Fibroblast of the aortic adventitia (primary cell): ENCODE results near the gene PIK3R1. TPM values are rescaled to one million over a fixed set of nuclear protein-coding genes. Genes with fewer than 3 reads are reported as not detected.
"Not testable (repeated sequence)": the region's sequence is repeated elsewhere in the genome, so short reads cannot be mapped to it uniquely, and the experiment has no call there.

ENCODE experiments used
- DNase-seq: peaks from one replicate; pipeline ENCODE4 v3.0.0-alpha.2; 2010; ENCODE audit warnings: low read depth
- H3K4me3 ChIP-seq: 2 replicates; pipeline ENCODE4 v1.5.1; 2011; ENCODE audit warnings: low read depth, mild to moderate bottlenecking, control low read depth, low read length, moderate library complexity
- total RNA-seq: library from RNA; depleted of rRNA; stranded (reverse); fragments of >200 nt; gene quantifications from 2 replicates; pipeline ENCODE4 v1.2.3, GENCODE V29; 2012; ENCODE audit warnings: low replicate concordance
- TF ChIP-seq, protein P1 (sequence below): IDR thresholded peaks from 2 replicates; pipeline ENCODE4 v1.5.1; 2011; ENCODE audit warnings: mild to moderate bottlenecking, low read length, control low read depth, inconsistent platforms; ENCODE audit not compliant: insufficient read depth

Gene PIK3R1
- total RNA-seq, 1 donor: 45.1 TPM

GRCh38 chr5:68231414-68232076, 16.0 kb downstream of the PIK3R1 start:
- DNase-seq: no peak
- TF ChIP-seq, protein P1, sequence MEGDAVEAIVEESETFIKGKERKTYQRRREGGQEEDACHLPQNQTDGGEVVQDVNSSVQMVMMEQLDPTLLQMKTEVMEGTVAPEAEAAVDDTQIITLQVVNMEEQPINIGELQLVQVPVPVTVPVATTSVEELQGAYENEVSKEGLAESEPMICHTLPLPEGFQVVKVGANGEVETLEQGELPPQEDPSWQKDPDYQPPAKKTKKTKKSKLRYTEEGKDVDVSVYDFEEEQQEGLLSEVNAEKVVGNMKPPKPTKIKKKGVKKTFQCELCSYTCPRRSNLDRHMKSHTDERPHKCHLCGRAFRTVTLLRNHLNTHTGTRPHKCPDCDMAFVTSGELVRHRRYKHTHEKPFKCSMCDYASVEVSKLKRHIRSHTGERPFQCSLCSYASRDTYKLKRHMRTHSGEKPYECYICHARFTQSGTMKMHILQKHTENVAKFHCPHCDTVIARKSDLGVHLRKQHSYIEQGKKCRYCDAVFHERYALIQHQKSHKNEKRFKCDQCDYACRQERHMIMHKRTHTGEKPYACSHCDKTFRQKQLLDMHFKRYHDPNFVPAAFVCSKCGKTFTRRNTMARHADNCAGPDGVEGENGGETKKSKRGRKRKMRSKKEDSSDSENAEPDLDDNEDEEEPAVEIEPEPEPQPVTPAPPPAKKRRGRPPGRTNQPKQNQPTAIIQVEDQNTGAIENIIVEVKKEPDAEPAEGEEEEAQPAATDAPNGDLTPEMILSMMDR: no peak
- H3K4me3 ChIP-seq: no peak overlapping the region

DNA sequence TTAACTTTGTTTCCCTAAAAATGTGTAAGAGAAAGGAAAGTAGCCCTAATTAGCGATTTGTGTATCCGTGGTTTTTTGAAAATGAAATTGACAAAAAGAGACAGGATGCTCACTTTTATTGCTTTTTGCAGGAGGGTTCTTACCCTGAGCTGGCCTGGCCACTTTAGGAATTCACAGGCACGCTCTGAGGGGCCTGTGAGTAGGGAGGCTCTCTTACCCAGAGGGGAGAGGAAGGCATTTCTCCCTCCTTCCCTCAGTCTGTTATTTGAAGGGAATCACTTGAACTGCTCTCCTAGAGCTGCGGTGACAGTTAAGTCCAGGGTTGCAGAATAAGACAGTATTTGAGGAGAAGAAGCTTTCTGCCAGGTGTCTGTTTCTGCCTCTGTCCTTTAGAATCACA, 16.7 kb downstream of the PIK3R1 start:
- TF ChIP-seq, protein P1: no peak
- no peak overlapping the region for H3K4me3 ChIP-seq
- DNase-seq: no peak

DNA sequence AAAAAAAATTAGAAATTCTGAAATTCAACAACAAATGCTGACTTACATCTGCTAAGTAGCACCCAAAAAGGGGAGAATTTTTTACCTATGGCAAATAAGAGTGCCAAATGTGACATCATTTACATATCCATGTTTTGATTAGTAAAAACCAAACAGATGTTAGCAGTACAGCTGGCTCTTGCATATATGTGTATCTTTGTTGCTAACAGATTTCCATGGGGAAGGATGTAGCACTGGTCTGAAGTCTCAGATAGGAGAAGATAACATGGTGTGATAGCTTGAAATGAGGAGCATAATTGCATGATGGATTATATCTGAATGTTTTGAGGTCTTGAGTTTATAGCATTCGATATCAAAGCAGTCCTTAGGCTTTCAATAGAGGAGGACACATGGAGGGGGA, 17.5 kb downstream of the PIK3R1 start:
- TF ChIP-seq, protein P1: no peak
- H3K4me3 ChIP-seq: no peak overlapping the region
- DNase-seq: no peak

DNA sequence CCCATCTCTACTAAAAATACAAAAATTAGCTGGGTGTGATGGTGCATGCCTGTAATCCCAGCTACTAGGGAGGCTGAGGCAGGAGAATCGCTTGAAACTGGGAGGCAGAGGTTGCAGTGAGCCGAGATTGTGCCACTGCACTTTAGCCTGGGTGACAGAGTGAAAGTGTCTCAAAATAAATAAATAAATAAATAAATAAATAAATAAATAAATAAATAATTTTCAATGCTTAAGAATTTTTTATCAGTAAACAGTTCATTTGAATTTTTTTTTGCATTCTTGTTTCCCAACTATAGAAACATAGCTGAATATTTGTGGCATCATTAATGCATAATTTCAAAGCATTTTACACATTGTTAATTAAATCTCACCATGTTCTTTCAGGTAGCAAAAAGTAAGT, 19.7 kb downstream of the PIK3R1 start:
- not testable (repeated sequence) for DNase-seq, H3K4me3 ChIP-seq

- TF ChIP-seq, protein P1: no peak
- DNase-seq: no peak
- H3K4me3 ChIP-seq: no peak overlapping the region
These were observed 22.2 kb downstream of the PIK3R1 start for GRCh38 chr5:68237715-68238114.

- TF ChIP-seq, protein P1: no peak
- H3K4me3 ChIP-seq: peak overlapping the region; percentile 2
- DNase-seq: peak; percentile 80
These were observed 23.9 kb downstream of the PIK3R1 start for GRCh38 chr5:68239487-68239886.

- DNase-seq: no peak
These were observed 24.6 kb downstream of the PIK3R1 start for GRCh38 chr5:68240202-68240601.

More at GRCh38 chr5:68240202-68240601, 24.6 kb downstream of the PIK3R1 start:
- no peak overlapping the region for H3K4me3 ChIP-seq
- TF ChIP-seq, protein P1: no peak
